ENCODE measurements around the gene PTH1R.

PTH1R gene

DNA sequence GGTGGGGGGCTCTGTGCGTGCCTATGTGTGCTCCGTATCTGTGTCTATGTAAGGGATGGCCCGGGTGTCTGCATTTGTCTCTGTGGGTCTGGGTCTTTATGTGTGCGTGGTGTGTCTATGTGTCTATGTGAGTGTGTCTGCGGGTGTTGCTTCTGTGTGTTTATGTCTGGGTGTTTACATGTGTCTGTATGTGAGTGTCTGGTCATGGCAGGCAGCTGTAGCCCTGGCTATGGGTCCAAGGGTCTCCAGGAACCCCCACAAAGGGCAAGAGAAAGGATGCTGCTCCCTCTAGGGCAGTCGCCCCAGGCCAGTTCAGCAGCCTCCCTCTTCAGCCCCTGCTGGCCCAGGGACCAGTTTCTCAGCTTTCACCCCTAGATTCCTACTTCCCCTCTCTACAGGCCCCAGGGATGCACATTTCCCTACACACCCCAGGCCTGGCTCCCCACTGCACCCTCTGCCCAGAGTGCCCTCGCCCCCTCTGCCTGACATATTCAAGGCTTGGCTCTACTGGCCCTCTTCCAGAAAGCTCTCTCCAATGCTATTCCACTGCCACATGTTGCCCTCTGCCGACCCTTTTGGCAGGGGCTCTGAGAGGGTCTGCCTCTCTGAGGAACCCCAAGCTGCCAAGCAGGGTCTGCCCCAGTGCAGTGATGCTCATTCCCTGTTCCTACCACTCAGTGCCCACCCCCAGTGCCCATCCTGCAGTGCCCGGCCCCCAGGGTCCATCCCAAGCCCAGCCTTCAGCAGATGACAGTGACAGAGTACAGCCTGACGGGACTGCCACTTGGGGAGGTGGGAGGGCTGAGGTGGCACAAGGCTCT lies 13.2 kb upstream of the PTH1R start:
- no peak for DNase-seq (ENCODE audit: low spot score)

- DNase-seq (ENCODE audit: low spot score) = no peak
These were observed 12.5 kb upstream of the PTH1R start for GRCh38 chr3:46865031-46865507.

DNA sequence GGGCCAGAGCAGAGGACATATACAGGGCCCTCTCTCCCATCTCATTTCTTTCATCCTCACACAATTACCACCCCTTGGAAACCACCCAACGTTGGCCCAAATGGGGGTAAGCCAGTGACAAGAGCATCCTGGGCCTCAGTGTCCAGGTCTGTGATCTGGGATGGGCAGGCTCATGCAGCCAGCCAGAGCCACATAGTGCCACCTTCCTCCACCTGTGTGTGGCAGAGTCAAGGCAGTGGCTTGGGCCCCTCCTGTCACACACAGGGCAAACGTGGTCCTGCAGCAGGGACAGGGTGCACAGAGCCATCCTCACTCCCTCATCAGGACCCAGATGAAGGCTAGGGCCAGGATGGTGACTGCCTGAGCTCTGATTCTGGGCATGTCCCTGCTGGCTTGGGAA lies 12.0 kb upstream of the PTH1R start:
- no peak for DNase-seq (ENCODE audit: low spot score)

GRCh38 chr3:46866032-46866595 lies 11.4 kb upstream of the PTH1R start:
- DNase-seq (ENCODE audit: low spot score) = no peak

- peak; percentile 89 for DNase-seq (ENCODE audit: low spot score)
These were observed 10.6 kb upstream of the PTH1R start for GRCh38 chr3:46866720-46867549.

DNA sequence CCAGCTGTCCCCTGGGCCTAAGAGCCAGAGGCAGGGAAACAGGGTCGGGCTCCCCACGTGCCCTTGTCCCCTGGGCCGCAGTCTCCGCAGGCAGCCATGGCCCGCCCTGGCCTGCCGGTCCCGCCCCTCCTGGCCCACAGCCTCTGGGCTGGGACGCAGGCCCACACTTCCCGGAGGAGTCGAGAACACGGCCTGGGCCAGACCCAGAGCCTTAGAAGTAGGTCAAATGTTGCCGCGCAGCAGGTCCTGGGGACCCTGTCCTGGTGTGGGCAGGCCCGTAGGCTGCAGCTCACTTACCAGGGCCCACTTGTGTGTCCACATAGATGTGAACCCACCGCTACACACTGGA lies 10.0 kb upstream of the PTH1R start:
- DNase-seq (ENCODE audit: low spot score) = no peak

GRCh38 chr3:46868287-46868686 lies 9.2 kb upstream of the PTH1R start:
- DNase-seq (ENCODE audit: low spot score) = no peak

GRCh38 chr3:46868948-46869347 lies 8.6 kb upstream of the PTH1R start:
- no peak for DNase-seq (ENCODE audit: low spot score)

- no peak for DNase-seq (ENCODE audit: low spot score)
These were observed 8.1 kb upstream of the PTH1R start for GRCh38 chr3:46869440-46869839.

DNA sequence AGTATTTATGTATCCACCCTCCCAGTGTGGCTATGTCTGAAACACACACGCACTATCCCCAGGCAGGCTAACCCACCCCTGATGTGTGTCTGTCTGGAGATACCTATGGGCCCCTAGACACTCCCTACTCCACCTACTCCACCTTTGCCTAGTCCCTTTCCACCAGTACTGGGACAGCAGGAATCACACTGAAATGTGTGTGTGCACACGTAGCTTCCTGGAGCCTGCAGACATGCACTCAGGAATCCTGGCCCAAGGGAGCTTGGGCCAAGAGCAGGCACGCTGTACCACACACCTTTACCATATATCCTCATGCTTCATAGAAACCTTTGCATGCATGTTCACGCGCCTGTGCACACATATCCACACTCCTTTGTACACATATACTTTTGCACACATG lies 6.9 kb upstream of the PTH1R start:
- no peak for DNase-seq (ENCODE audit: low spot score)

DNA sequence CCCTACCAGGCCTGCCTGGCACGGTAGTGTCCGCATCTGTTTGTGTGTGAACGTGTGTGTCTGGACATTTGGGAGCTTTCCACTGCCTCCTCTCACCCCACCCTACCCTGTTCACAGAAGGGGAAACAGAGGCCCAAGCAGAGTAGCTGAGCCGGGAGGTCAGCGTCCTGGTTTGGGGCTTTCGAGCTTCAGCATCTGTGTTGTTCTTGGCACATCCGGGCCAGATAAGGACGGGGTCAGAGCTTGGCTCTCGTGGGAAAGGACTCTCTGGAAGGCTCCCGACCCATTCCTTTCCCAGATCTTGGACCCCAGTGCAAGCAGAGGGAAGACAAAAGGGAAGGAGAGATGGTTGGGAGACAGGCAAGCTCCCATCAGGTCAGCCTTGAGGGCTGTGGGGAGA lies 6.3 kb upstream of the PTH1R start:
- DNase-seq (ENCODE audit: low spot score) = no peak

GRCh38 chr3:46873521-46873920 lies 4.0 kb upstream of the PTH1R start:
- DNase-seq (ENCODE audit: low spot score) = no peak

DNA sequence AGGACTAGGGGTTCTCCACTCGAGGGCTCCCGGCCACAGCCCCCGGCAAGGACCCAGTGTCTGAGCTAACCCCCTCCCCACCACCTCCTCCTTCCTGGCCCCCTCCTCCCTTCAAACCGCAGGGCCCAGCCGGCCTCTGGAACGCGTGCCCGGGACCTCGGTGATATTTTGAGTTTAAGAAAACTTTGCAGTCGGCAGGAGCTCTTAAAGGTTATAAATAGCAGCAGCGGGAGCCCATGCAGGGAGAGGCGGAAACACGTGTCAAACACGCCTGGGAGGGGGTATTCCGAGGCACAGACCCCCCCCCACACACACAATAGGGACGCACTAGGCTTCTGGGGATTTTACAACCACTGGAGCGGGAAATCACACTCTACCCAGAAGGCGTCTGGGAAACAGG lies 3.1 kb upstream of the PTH1R start:
- no peak for DNase-seq (ENCODE audit: low spot score)

DNA sequence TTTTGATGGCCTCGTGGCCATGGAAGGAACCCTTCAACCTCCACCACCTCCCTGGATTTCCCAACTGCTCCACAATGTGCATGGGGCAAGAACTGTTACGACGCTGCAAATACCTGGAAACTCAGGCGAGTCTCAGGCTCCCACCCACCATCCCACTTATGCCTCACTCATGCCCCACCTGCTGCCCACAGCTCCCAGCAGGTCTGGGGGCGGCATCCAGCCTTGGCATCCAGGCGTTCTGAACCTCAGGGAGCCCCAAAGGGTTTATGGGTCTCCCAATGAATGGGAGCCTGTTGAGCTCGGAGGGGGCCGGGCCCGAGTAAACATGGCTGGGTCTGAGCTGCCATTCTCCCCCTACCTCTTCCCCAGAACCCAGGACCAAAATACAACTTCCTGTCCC lies 2.0 kb upstream of the PTH1R start:
- DNase-seq (ENCODE audit: low spot score) = no peak

DNA sequence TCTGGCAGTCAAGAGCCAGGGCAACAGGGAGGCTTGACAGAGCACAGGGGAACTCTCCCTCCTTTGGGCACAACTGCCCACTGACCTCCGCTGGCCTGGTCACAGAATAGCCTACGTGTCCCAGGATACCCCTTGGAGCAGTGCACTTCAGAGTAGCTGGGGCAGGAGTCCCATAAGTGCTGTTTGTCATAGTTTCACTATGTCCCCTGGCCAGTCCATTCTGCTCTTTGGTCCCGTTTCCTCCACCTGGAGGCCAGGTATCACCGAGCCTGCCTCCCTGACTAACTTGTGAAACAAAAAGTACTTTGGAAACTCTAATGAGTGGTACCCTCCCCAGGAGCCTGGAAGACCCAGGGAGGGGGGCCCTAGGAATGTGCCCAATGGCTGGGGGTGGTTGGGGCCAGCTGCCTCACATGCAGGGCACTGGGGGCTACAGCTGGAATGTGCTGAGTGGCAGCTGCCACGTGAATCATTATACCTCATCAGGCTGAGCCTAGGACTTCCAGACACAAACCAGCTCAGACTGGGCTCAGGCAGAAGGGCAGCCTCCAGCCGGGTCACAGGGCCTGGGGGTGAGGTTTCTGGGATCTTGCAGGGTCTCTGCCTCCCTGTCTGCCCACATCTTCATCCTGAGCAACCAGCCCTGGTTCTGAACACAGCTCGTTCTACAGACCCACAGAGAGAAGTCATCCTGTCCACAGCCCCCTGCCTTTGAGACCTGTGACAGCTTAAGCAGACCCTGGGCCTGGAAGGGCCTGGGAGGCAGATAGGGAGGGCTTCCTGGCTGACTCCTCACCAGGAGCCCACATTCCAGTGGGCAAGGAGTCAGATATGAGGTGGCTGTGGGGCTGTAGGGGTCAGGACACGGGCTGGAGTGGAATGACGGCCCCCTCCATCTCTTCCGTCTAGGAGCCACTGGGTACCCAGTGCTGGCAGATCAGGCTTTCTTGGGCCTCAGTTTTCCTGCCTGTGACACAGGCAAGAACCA lies 914 bp upstream of the PTH1R start:
- DNase-seq (ENCODE audit: low spot score) = no peak

DNA sequence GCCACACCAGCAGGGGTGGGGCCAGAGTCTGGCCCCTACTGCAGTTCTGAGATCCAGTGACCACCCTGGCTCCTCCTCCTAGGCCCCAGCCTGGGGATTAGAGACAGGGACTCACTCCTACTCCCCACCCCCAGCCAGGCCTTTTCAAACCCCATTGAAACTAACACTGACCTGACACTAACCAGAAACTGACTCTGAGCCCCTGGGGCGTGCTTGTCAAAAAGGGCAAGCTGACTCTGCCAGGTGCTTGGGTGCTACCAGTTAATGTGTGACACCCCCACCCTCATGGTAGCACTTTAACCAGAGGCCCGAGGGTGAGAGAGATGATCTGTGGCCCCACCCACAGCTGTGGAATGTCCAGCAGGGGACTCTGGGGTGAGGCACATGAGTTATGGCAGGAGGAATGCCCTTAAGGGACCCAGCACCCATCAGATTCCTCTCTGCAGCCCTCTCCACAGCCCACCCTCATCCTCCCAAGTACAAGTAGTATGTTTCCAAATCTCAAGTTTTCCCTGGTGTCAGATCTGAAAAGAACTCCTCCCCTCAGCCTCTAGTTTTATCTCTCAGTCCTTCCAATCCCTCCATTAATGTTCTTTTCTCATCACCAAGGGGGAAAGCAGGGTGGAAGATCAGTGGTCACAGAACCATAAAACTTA lies 1.4 kb downstream of the PTH1R start:
- peak; percentile 77 for DNase-seq (ENCODE audit: low spot score)

DNA sequence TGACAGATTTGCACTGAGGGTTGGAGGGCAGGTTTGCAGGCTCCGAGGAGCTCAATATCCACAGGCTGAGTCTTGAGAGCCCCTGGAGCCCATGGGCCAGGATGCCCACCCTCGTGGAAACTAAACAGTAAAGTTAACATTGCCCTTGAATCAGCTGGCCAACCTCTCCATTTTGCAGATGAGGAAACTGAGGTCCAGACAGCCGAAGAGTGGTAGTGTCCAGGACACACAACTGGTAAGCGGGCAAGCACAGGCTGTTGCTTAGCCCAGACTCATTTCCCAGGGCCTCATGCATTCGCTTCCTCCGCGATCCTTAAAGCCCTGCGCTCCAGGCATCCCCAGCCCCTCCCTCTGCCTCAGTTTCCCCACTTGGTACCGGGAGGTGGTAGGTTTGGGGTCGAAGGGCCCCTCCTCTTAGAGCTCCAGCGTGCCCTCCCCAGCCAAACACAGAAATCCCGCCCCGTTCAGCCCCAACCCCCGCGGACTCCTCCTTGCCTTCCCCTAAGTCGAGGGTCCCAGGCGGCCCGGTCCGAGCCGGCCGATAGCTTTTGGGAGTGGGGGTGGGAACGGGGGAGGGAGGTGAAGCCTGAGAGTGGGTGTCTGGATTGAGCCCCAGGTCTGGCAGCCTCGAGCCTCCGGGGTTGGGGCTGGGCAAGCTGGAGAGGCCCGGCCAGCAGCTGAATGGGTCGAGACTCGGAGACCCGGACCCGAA lies 3.5 kb downstream of the PTH1R start:
- no peak for DNase-seq (ENCODE audit: low spot score)

- peak; percentile 53 for DNase-seq (ENCODE audit: low spot score)
These were observed 4.3 kb downstream of the PTH1R start for GRCh38 chr3:46881596-46882376.

DNA sequence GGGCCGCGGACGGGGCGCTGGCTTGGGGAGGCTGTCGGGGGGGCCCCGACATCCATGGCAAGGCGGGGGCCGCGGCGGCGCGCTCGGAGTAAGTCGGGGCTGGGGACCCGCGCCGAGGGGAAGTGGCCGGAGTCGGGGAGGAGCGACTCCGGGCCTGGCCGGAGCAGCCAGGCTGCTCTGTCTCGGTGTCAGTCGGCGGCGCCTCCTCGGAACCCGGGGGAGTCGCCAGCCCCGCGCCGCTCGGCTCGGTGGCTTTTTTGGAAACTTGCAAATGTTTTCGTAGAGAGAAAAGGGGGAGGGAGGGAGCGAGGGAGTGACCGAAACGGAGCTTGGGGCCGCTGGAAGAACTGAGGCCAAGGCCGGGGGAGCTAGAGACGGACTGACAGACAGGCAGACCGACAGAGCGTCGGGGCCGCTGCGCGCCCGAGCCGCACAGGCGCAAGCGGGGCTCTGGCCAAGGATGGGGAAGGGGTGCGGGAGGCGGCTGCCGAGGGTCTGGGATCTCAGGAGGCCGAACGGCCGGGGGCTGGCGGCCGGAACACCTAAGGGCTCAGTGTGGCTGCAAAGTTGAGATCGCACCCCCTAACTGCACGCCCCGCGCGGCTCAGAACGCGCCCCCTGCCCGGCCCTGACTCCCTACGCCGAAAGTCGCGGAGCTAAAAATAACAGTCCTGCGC lies 5.0 kb downstream of the PTH1R start:
- peak; percentile 58 for DNase-seq (ENCODE audit: low spot score)

All from HuH-7 (cell line).